Stimulated activated CD8-positive, alpha-beta memory T cell treated with anti-CD3 and anti-CD28 coated beads, Interleukin-4, amount 100 ng/mL, for 1 hour (primary cell): ENCODE results near the gene MAEA.

ENCODE experiments used
- DNase-seq, 2 donors: peaks; one replicate each; pipeline ENCODE4 v3.0.0-alpha.2; 2020; ENCODE audit warnings: low read depth in 2 of 2, low spot score in 1 of 2

The MAEA gene

GRCh38 chr4:1377606-1378261 lies 88.0 kb downstream of the MAEA start:
- no peak for DNase-seq

GRCh38 chr4:1378559-1379231 lies 89.0 kb downstream of the MAEA start:
- DNase-seq = no peak

- no peak for DNase-seq
Observed at GRCh38 chr4:1379351-1379781, 89.7 kb downstream of the MAEA start.

GRCh38 chr4:1379801-1380331 lies 90.2 kb downstream of the MAEA start:
- DNase-seq = no peak

GRCh38 chr4:1380368-1381151 lies 90.9 kb downstream of the MAEA start:
- no peak for DNase-seq

- no peak for DNase-seq
Observed at GRCh38 chr4:1381181-1381621, 91.5 kb downstream of the MAEA start.

GRCh38 chr4:1381944-1382541 lies 92.4 kb downstream of the MAEA start:
- DNase-seq = no peak

- DNase-seq = no peak
Observed at GRCh38 chr4:1382776-1383727, 93.4 kb downstream of the MAEA start.

GRCh38 chr4:1383728-1384591 lies 94.3 kb downstream of the MAEA start:
- no peak for DNase-seq

- DNase-seq = no peak
Observed at GRCh38 chr4:1384675-1385372, 95.1 kb downstream of the MAEA start.

- DNase-seq = no peak
Observed at GRCh38 chr4:1385373-1386340, 96.0 kb downstream of the MAEA start.
